Measurements from ENCODE around the gene DIPK1A. TPM values are rescaled to one million over a fixed set of nuclear protein-coding genes. Genes with fewer than 3 reads are reported as not detected.
A peak's percentile ranks its signal among the peaks of the same experiment; 100 is the strongest.

The DIPK1A gene
- total RNA-seq, 1 donor from 2014 or later = 5.7 TPM

DNA sequence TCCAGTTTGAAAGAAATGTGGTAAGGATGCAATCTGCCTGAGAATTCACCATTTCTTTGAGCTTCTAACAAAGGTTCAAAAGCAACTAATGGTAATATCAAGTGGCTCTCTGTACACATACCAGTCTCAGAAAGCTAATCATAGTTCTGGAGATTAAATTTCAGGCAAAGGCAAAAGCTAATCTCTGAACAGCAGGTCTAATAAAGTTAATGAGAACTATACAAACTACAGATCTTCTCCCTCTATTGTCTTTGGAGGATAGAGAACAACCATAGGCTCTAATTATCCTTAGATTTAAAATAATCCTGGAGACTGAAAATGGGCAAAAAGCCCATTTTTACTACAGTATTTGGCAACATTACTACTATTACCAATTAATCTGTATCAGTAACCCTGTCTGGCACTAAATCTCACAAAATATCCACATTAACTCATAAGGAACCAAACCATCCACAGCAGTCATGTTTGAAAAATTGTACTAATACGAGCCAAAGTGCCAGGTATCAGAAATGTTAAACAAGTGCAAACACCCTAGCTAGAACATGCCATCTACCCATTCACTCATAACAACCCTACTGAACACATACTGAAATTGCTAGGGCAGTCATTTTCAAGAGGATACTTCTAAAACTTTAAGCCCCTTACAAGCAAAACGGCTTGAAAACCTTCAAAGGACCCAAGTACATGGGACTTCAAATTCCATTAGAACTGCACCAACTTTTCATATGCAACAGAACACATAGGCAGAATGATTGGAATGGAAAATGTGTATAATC is 4.8 kb downstream of the DIPK1A start:
- H3K9me3 ChIP-seq (ENCODE audit: control insufficient read depth in 3 of 3, low read length in 3 of 3) = no peaks in the 10 kb centered on the region
- peaks cover 11 to 30% (median 18%) of the 10 kb centered on the region in 3 donors for H3K4me1 ChIP-seq (ENCODE audit: control insufficient read depth in 3 of 3, insufficient read depth in 3 of 3, low read length in 3 of 3)
- no peaks in the 10 kb centered on the region for H3K27me3 ChIP-seq (ENCODE audit: control insufficient read depth in 3 of 3, insufficient read depth in 3 of 3, low read length in 3 of 3)
- no peaks in the 10 kb centered on the region for H3K36me3 ChIP-seq (ENCODE audit: control insufficient read depth in 3 of 3, insufficient read depth in 3 of 3, low read length in 3 of 3)
- H3K27ac ChIP-seq (ENCODE audit: low read depth, low read length) = peak overlapping the region; percentile 14
- H3K4me3 ChIP-seq (ENCODE audit: low read length in 3 of 3) = peak overlapping the region in 1 of 3 donors; percentile 17
- H3K9ac ChIP-seq (ENCODE audit: low read depth in 1 of 3, low read length in 3 of 3) = peak overlapping the region in 2 of 3 donors; percentile 7 to 37

DNA sequence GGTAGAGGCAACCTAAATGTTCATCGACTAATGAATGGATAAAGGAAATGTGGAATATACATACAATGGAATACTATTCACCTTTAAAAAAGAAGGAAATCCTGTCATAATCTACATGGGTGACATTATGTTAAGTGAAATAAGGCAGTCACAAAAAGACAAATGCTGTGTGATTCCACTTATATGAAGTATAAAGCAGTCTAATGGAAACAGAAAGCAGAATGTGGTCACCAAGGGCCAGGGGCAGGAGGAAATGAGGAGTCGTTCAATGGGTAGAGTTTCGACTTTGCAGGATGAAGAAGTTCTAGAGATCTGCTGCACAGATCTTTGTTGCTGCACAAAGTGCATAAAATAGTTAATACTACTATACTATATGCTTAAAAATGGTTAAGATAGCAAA is 7.8 kb downstream of the DIPK1A start:
- H3K4me1 ChIP-seq (ENCODE audit: control insufficient read depth in 3 of 3, insufficient read depth in 3 of 3, low read length in 3 of 3) = peaks cover 9 to 36% (median 18%) of the 10 kb centered on the region in 3 donors
- H3K9me3 ChIP-seq (ENCODE audit: control insufficient read depth in 3 of 3, low read length in 3 of 3) = no peaks in the 10 kb centered on the region
- no peaks in the 10 kb centered on the region for H3K27me3 ChIP-seq (ENCODE audit: control insufficient read depth in 3 of 3, insufficient read depth in 3 of 3, low read length in 3 of 3)
- no peak overlapping the region for H3K27ac ChIP-seq (ENCODE audit: low read depth, low read length)
- H3K9ac ChIP-seq (ENCODE audit: low read depth in 1 of 3, low read length in 3 of 3) = no peak overlapping the region
- no peak overlapping the region for H3K4me3 ChIP-seq (ENCODE audit: low read length in 3 of 3)
- no peaks in the 10 kb centered on the region for H3K36me3 ChIP-seq (ENCODE audit: control insufficient read depth in 3 of 3, insufficient read depth in 3 of 3, low read length in 3 of 3)

DNA sequence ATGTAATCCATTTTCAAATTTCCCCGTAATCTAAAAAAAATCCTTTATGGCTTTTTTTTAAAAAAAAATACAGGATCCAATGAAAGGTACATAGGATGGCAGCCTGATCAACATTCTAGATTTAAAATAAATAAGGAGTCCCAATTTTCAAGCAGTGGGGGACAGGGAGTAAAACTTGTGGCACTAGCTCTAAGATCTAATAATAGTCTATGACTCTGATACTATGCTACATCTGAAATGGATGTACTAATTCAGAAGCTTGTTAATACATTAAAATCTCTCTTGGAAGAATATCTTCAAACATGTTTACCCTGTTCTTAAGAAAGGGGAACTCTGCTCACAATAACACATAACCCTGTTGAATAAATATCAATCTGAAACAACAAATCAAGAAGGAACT is 8.5 kb downstream of the DIPK1A start:
- Histone ChIP-seq H3K27me3 (ENCODE audit: control insufficient read depth in 3 of 3, insufficient read depth in 3 of 3, low read length in 3 of 3) (no peaks in the 10 kb centered on the region), H3K9me3 (ENCODE audit: control insufficient read depth in 3 of 3, low read length in 3 of 3) (no peaks in the 10 kb centered on the region), H3K27ac (ENCODE audit: low read depth, low read length) (peak overlapping the region; percentile 3), H3K4me1 (ENCODE audit: control insufficient read depth in 3 of 3, insufficient read depth in 3 of 3, low read length in 3 of 3) (peaks cover 9 to 36% (median 18%) of the 10 kb centered on the region in 3 donors), H3K36me3 (ENCODE audit: control insufficient read depth in 3 of 3, insufficient read depth in 3 of 3, low read length in 3 of 3) (no peaks in the 10 kb centered on the region), H3K4me3 (ENCODE audit: low read length in 3 of 3) (no peak overlapping the region), H3K9ac (ENCODE audit: low read depth in 1 of 3, low read length in 3 of 3) (no peak overlapping the region)

DNA sequence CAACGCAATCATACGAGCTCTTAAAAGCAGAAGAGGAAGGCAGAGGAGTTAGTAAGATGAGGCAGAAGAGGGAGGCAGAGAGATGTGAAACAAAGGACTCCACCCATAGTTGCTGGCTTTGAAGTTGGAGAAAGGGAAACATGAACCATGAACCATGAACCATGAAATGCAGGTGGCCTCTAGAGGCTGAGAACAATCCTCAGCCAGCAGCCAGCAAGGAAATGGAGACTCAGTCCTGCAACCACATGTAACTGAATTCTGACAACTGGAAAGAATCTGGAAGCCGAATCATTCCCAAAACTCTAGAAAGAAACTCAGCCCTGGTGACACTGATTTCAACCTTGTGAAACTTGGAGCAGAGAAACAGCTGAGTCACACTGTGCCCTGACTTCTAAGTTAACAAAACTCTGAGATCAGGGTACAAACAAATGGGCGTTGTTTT is 10.1 kb downstream of the DIPK1A start:
- H3K4me1 ChIP-seq (ENCODE audit: control insufficient read depth in 3 of 3, insufficient read depth in 3 of 3, low read length in 3 of 3) = peaks cover 3 to 21% (median 7%) of the 10 kb centered on the region in 3 donors
- no peaks in the 10 kb centered on the region for H3K9me3 ChIP-seq (ENCODE audit: control insufficient read depth in 3 of 3, low read length in 3 of 3)
- H3K27ac ChIP-seq (ENCODE audit: low read depth, low read length) = no peak overlapping the region
- no peaks in the 10 kb centered on the region for H3K36me3 ChIP-seq (ENCODE audit: control insufficient read depth in 3 of 3, insufficient read depth in 3 of 3, low read length in 3 of 3)
- no peak overlapping the region for H3K9ac ChIP-seq (ENCODE audit: low read depth in 1 of 3, low read length in 3 of 3)
- peak overlapping the region in 1 of 3 donors; percentile 25 for H3K4me3 ChIP-seq (ENCODE audit: low read length in 3 of 3)
- H3K27me3 ChIP-seq (ENCODE audit: control insufficient read depth in 3 of 3, insufficient read depth in 3 of 3, low read length in 3 of 3) = no peaks in the 10 kb centered on the region

DNA sequence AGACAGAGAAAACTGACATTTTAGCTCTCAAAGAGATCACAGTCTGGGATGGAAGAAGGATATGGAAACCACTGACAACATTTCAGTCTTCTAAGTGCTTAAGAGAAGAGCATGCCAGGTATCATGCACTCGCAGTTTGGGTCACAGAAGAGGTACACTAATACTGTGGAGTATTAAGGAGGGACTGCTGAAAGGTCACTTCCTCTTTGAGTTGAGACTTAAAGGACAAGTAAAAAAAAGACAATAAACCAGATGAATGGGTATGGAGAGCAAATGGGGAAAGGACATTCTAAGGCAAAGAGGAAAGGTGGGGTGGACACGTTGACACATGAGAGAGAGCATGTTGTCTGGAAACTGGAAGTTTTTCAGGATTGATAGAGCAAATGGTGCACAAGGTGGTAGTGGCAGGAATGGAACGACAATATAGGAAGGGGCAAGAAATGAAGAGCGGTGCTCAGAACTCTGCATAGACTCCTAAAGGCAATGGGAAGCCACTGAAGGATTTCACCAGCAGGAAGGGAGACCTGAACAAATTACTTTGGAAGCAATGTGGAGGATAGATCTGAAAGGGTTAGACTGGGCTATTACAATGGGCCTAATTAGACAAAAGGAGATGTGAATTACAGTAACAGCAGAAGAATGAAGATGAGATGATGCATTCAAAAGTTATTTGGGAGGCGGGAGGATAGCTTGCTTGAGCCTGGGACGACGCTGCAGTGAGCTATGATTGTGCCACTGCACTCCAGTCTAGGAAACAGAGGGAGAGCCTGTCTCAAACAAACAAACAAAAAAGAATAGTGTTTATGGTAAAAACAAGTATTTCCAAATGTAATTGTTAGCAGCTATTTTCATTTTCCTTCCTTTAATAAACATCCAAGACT is 11.1 kb downstream of the DIPK1A start:
- Histone ChIP-seq H3K4me3 (ENCODE audit: low read length in 3 of 3) (no peak overlapping the region), H3K27me3 (ENCODE audit: control insufficient read depth in 3 of 3, insufficient read depth in 3 of 3, low read length in 3 of 3) (no peaks in the 10 kb centered on the region), H3K9me3 (ENCODE audit: control insufficient read depth in 3 of 3, low read length in 3 of 3) (no peaks in the 10 kb centered on the region), H3K36me3 (ENCODE audit: control insufficient read depth in 3 of 3, insufficient read depth in 3 of 3, low read length in 3 of 3) (no peaks in the 10 kb centered on the region), H3K9ac (ENCODE audit: low read depth in 1 of 3, low read length in 3 of 3) (no peak overlapping the region), H3K27ac (ENCODE audit: low read depth, low read length) (no peak overlapping the region), H3K4me1 (ENCODE audit: control insufficient read depth in 3 of 3, insufficient read depth in 3 of 3, low read length in 3 of 3) (peaks cover 3 to 23% (median 3%) of the 10 kb centered on the region in 3 donors)

DNA sequence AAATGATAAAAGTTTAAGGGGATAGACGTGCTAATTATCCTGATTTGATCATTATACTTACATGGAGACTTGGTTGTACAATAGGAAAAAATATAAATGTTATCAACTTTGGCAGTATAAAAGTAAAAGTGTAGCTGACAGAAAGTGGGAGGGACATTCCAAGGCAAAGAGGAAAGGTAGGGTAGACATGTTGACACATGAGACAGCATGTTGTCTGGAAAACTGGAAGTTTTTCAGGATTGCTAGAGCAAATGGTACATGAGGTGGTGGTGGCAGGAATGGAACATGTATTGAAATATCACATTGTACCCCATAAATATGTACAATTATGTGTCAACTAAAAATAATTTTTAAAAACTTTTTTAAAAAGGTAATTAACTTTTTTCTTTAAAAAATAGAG is 13.2 kb downstream of the DIPK1A start:
- Histone ChIP-seq H3K4me1 (ENCODE audit: control insufficient read depth in 3 of 3, insufficient read depth in 3 of 3, low read length in 3 of 3) (peaks cover 10 to 33% (median 19%) of the 10 kb centered on the region in 3 donors), H3K9me3 (ENCODE audit: control insufficient read depth in 3 of 3, low read length in 3 of 3) (no peaks in the 10 kb centered on the region), H3K27ac (ENCODE audit: low read depth, low read length) (no peak overlapping the region), H3K27me3 (ENCODE audit: control insufficient read depth in 3 of 3, insufficient read depth in 3 of 3, low read length in 3 of 3) (no peaks in the 10 kb centered on the region), H3K4me3 (ENCODE audit: low read length in 3 of 3) (no peak overlapping the region), H3K9ac (ENCODE audit: low read depth in 1 of 3, low read length in 3 of 3) (no peak overlapping the region), H3K36me3 (ENCODE audit: control insufficient read depth in 3 of 3, insufficient read depth in 3 of 3, low read length in 3 of 3) (no peaks in the 10 kb centered on the region)

DNA sequence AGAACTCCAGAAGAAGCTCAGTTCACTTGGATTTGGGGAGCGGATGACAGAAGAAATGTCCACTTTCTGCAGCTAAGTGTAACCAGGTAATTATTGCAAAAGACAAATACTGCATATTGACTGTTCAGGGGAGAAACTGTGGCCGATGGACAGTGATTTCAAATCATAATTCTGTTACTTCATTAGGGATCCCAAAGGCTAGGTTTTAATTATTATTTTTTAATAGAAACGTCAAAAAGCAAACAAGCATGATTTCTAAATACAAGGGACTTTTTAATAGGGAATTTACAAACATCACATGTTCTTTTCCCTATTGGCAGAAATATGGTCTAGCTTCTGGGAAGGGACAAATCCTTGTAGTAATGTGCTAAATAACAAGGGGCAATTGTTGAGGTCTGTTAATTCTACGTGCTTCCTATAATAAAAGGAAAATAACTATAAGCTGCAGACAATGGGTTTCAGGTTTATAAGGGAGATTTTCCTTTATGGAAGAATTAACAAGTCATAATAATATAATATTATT is 15.5 kb downstream of the DIPK1A start:
- Histone ChIP-seq H3K36me3 (ENCODE audit: control insufficient read depth in 3 of 3, insufficient read depth in 3 of 3, low read length in 3 of 3) (no peaks in the 10 kb centered on the region), H3K4me1 (ENCODE audit: control insufficient read depth in 3 of 3, insufficient read depth in 3 of 3, low read length in 3 of 3) (peaks cover 10 to 29% (median 24%) of the 10 kb centered on the region in 3 donors), H3K9ac (ENCODE audit: low read depth in 1 of 3, low read length in 3 of 3) (no peak overlapping the region), H3K27ac (ENCODE audit: low read depth, low read length) (no peak overlapping the region), H3K4me3 (ENCODE audit: low read length in 3 of 3) (no peak overlapping the region), H3K9me3 (ENCODE audit: control insufficient read depth in 3 of 3, low read length in 3 of 3) (no peaks in the 10 kb centered on the region), H3K27me3 (ENCODE audit: control insufficient read depth in 3 of 3, insufficient read depth in 3 of 3, low read length in 3 of 3) (no peaks in the 10 kb centered on the region)

DNA sequence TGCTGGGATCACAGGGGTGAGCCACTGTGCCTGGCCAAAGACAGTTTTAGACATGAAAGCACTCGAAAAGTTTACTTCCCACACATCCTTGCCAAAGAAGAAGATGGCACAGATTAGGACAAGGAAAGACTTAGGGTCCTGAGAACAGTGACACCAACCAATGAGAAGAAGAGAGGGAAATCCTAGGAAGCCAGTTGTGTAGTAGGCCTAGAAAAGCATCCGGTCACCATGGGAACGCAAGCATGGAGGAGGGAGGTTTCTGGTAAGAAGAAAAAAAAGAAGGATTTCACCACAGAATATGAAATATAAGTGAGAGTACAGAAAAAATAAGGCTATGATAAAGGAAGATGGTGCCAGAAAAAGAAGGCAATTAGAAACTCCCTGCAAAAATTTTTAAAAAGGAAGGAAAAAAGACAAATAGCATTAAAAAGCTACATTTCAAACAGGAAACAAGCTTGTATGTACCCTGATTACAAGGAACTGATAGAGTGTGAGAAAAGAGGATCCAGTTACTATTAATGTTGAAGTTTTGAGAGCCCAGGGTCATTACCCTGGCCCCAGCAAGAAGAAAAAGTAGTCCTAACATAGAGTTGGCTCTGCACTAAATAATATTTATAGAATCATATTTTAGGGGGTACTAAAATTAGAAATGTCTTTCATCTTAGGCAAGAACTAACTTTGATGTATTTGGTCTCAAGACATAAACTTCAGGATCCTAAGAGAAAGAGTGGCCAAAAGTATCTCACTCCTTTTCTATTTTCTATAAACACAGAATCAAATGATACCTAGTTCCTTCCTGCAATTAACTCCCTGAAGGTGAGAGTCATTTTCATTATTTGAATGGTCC is 16.1 kb downstream of the DIPK1A start:
- H3K4me3 ChIP-seq (ENCODE audit: low read length in 3 of 3) = no peak overlapping the region
- H3K4me1 ChIP-seq (ENCODE audit: control insufficient read depth in 3 of 3, insufficient read depth in 3 of 3, low read length in 3 of 3) = peaks cover 12 to 25% (median 24%) of the 10 kb centered on the region in 3 donors
- no peaks in the 10 kb centered on the region for H3K9me3 ChIP-seq (ENCODE audit: control insufficient read depth in 3 of 3, low read length in 3 of 3)
- no peak overlapping the region for H3K9ac ChIP-seq (ENCODE audit: low read depth in 1 of 3, low read length in 3 of 3)
- no peaks in the 10 kb centered on the region for H3K27me3 ChIP-seq (ENCODE audit: control insufficient read depth in 3 of 3, insufficient read depth in 3 of 3, low read length in 3 of 3)
- peak overlapping the region; percentile 23 for H3K27ac ChIP-seq (ENCODE audit: low read depth, low read length)
- H3K36me3 ChIP-seq (ENCODE audit: control insufficient read depth in 3 of 3, insufficient read depth in 3 of 3, low read length in 3 of 3) = no peaks in the 10 kb centered on the region

DNA sequence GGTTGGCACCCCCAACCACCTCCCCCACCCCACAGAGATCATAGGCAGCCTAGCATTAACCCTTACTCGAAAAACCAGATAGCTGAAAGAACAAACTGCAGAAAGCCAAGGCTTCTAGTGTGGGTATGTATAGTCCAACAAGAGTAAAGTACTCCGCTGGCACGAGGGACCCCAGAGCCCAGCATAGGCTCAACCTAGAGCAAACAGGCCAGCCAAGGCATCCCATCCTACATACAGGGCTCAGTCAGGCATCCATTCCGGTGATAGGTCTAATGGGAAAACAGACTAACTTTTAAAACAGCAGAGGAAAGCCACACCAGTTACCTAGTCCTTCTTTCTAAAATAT is 17.8 kb downstream of the DIPK1A start:
- Histone ChIP-seq H3K36me3 (ENCODE audit: control insufficient read depth in 3 of 3, insufficient read depth in 3 of 3, low read length in 3 of 3) (no peaks in the 10 kb centered on the region), H3K9ac (ENCODE audit: low read depth in 1 of 3, low read length in 3 of 3) (no peak overlapping the region), H3K4me3 (ENCODE audit: low read length in 3 of 3) (no peak overlapping the region), H3K9me3 (ENCODE audit: control insufficient read depth in 3 of 3, low read length in 3 of 3) (no peaks in the 10 kb centered on the region), H3K4me1 (ENCODE audit: control insufficient read depth in 3 of 3, insufficient read depth in 3 of 3, low read length in 3 of 3) (peaks cover 15 to 24% (median 24%) of the 10 kb centered on the region in 3 donors), H3K27ac (ENCODE audit: low read depth, low read length) (peak overlapping the region; percentile 25), H3K27me3 (ENCODE audit: control insufficient read depth in 3 of 3, insufficient read depth in 3 of 3, low read length in 3 of 3) (no peaks in the 10 kb centered on the region)

Measured in skeletal muscle tissue (tissue), 4 donors.